B cell (primary cell): ENCODE results near the gene TMPRSS11E.

Experiments used
- EZH2 ChIP-seq: IDR thresholded peaks from 2 replicates; pipeline ENCODE4 v1.6.1; 2012; ENCODE audit warnings: borderline replicate concordance, low read depth, mild to moderate bottlenecking, moderate library complexity, low read length; ENCODE audit not compliant: insufficient read depth, poor library complexity, severe bottlenecking
- TF ChIP-seq, protein P1 (sequence below): fragments of 200-600 bp; IDR thresholded peaks from one replicate; pipeline ENCODE4 v1.8.0; 2022; ENCODE audit warnings: antibody characterized with exemption, mild to moderate bottlenecking

- TF ChIP-seq, protein P1, sequence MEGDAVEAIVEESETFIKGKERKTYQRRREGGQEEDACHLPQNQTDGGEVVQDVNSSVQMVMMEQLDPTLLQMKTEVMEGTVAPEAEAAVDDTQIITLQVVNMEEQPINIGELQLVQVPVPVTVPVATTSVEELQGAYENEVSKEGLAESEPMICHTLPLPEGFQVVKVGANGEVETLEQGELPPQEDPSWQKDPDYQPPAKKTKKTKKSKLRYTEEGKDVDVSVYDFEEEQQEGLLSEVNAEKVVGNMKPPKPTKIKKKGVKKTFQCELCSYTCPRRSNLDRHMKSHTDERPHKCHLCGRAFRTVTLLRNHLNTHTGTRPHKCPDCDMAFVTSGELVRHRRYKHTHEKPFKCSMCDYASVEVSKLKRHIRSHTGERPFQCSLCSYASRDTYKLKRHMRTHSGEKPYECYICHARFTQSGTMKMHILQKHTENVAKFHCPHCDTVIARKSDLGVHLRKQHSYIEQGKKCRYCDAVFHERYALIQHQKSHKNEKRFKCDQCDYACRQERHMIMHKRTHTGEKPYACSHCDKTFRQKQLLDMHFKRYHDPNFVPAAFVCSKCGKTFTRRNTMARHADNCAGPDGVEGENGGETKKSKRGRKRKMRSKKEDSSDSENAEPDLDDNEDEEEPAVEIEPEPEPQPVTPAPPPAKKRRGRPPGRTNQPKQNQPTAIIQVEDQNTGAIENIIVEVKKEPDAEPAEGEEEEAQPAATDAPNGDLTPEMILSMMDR = no peak
- TF ChIP-seq EZH2 = no peak
Observed at GRCh38 chr4:68518889-68519288, 71.6 kb downstream of the TMPRSS11E start.
